Cardiac muscle cell (in vitro differentiated cells and primary cell): ENCODE results near the gene SNX9. TPM values are rescaled to one million over a fixed set of nuclear protein-coding genes. Genes with fewer than 3 reads are reported as not detected.

Source experiments
- DNase-seq, 2 donors: peaks; one replicate each; pipeline versions ENCODE4 v3.0.0 to v3.0.0-alpha.2; 2010 to 2017; ENCODE audit warnings: low read depth in 1 of 2, low spot score in 1 of 2
- H3K27ac ChIP-seq: fragments of 200-600 bp; sonication (generic); 2 replicates; pipeline ENCODE4 v1.5.1; 2016
- H3K27me3 ChIP-seq: fragments of 200-600 bp; sonication (generic); 2 replicates; pipeline ENCODE4 v1.6.0; 2016; ENCODE audit warnings: control low read depth
- H3K36me3 ChIP-seq: fragments of 200-600 bp; sonication (generic); 2 replicates; pipeline ENCODE4 v1.5.1; 2016; ENCODE audit warnings: control low read depth
- H3K4me1 ChIP-seq: fragments of 200-600 bp; sonication (generic); 2 replicates; pipeline ENCODE4 v1.8.1; 2017; ENCODE audit warnings: low read depth, mild to moderate bottlenecking, mixed run types
- H3K4me3 ChIP-seq: fragments of 200-600 bp; sonication (generic); 2 replicates; pipeline ENCODE4 v1.5.1; 2016; ENCODE audit warnings: mild to moderate bottlenecking
- H3K9me3 ChIP-seq: fragments of 200-600 bp; sonication (generic); 2 replicates; pipeline ENCODE4 v1.5.1; 2017; ENCODE audit warnings: low read depth, mild to moderate bottlenecking, control low read depth
- CTCF ChIP-seq: IDR thresholded peaks from 2 replicates; pipeline ENCODE4 v1.5.1; 2012; ENCODE audit warnings: low read depth, mild to moderate bottlenecking, low read length
- polyA plus RNA-seq: library from polyadenylated mRNA; unstranded; fragments of >200 nt; fragmentation: Nextera tagmentation; extraction: Ambion mirVana; gene quantifications from 2 replicates; pipeline ENCODE4 v1.2.1, GENCODE V29; 2016
- total RNA-seq: library from RNA; depleted of rRNA; stranded (reverse); fragments of >200 nt; gene quantifications from 2 replicates; pipeline ENCODE4 v1.2.3, GENCODE V29; 2016

The SNX9 gene
- total and polyA plus RNA-seq, 2 experiments from 2014 or later: 23.9 to 27.0 TPM

GRCh38 chr6:157864185-157864761, 41.2 kb downstream of the SNX9 start:
- Histone ChIP-seq H3K4me1 (peaks cover 23% of the 10 kb centered on the region), H3K9me3 (no peaks in the 10 kb centered on the region), H3K36me3 (peaks cover 8% of the 10 kb centered on the region), H3K27ac (no peak overlapping the region), H3K27me3 (no peaks in the 10 kb centered on the region), H3K4me3 (no peak overlapping the region)
- DNase-seq: no peak
- no peak for TF ChIP-seq CTCF

- Histone ChIP-seq H3K36me3 (peaks cover 8% of the 10 kb centered on the region), H3K4me3 (no peak overlapping the region), H3K27me3 (no peaks in the 10 kb centered on the region), H3K4me1 (peaks cover 23% of the 10 kb centered on the region), H3K9me3 (no peaks in the 10 kb centered on the region), H3K27ac (no peak overlapping the region)
- TF ChIP-seq CTCF: no peak
- no peak for DNase-seq
Observed at GRCh38 chr6:157865249-157865648, 42.2 kb downstream of the SNX9 start.

GRCh38 chr6:157867155-157867559, 44.1 kb downstream of the SNX9 start:
- H3K4me3 ChIP-seq: no peak overlapping the region
- H3K4me1 ChIP-seq: peaks cover 7% of the 10 kb centered on the region
- no peaks in the 10 kb centered on the region for H3K27me3 ChIP-seq
- H3K9me3 ChIP-seq: no peaks in the 10 kb centered on the region
- peaks cover 8% of the 10 kb centered on the region for H3K36me3 ChIP-seq
- H3K27ac ChIP-seq: no peak overlapping the region
- no peak for TF ChIP-seq CTCF
- peak in 1 of 2 donors; percentile 48 for DNase-seq

- no peak for DNase-seq
- Histone ChIP-seq H3K9me3 (no peaks in the 10 kb centered on the region), H3K27ac (no peak overlapping the region), H3K4me1 (peaks cover under 1% of the 10 kb centered on the region), H3K27me3 (no peaks in the 10 kb centered on the region), H3K4me3 (no peak overlapping the region), H3K36me3 (peaks cover 8% of the 10 kb centered on the region)
- TF ChIP-seq CTCF: no peak
Observed at GRCh38 chr6:157867981-157868380, 44.9 kb downstream of the SNX9 start.

- H3K4me1 ChIP-seq: no peaks in the 10 kb centered on the region
- no peak overlapping the region for H3K4me3 ChIP-seq
- no peak overlapping the region for H3K27ac ChIP-seq
- no peak for DNase-seq
- H3K27me3 ChIP-seq: no peaks in the 10 kb centered on the region
- no peaks in the 10 kb centered on the region for H3K9me3 ChIP-seq
- H3K36me3 ChIP-seq: peaks cover 8% of the 10 kb centered on the region
- TF ChIP-seq CTCF: no peak
Observed at GRCh38 chr6:157868835-157869234, 45.8 kb downstream of the SNX9 start.
